ENCODE measurements around the gene HSBP1L1. TPM values are rescaled to one million over a fixed set of nuclear protein-coding genes. Genes with fewer than 3 reads are reported as not detected.
"Not testable (repeated sequence)": the region's sequence is repeated elsewhere in the genome, so short reads cannot be mapped to it uniquely, and the experiment has no call there.

The HSBP1L1 gene
- total RNA-seq, 3 donors from 2014 or later = 24.6 to 42.1 (median 38.3) TPM

- no peak for DNase-seq (ENCODE audit: low spot score in 2 of 2)
- Histone ChIP-seq H3K9me3 (peaks cover 15 to 17% of the 10 kb centered on the region in 2 donors), H3K27ac (no peak overlapping the region), H3K27me3 (no peaks in the 10 kb centered on the region), H3K4me3 (no peak overlapping the region), H3K36me3 (no peaks in the 10 kb centered on the region), H3K4me1 (no peaks in the 10 kb centered on the region)
- intact Hi-C loops (cut with DNase I; ENCODE audit: low total_unique reads) = no loop called here
- TF ChIP-seq POLR2AphosphoS5 (IDR thresholded peaks at IDR 0.05) (no peak), CTCF (IDR thresholded peaks at IDR 0.05) (no peak), POLR2A (IDR thresholded peaks at IDR 0.05) (no peak)
Measured at GRCh38 chr18:80002468-80002867, 38.0 kb downstream of the HSBP1L1 start.

GRCh38 chr18:80004600-80005342, 40.3 kb downstream of the HSBP1L1 start:
- no peaks in the 10 kb centered on the region for H3K4me1 ChIP-seq
- no peaks in the 10 kb centered on the region for H3K27me3 ChIP-seq
- H3K27ac ChIP-seq = no peak overlapping the region
- no peak for DNase-seq (ENCODE audit: low spot score in 2 of 2)
- TF ChIP-seq POLR2A (IDR thresholded peaks at IDR 0.05) (no peak), CTCF (IDR thresholded peaks at IDR 0.05) (no peak), POLR2AphosphoS5 (IDR thresholded peaks at IDR 0.05) (no peak)
- peaks cover 27 to 32% of the 10 kb centered on the region in 2 donors for H3K9me3 ChIP-seq
- no peaks in the 10 kb centered on the region for H3K36me3 ChIP-seq
- H3K4me3 ChIP-seq = no peak overlapping the region
- intact Hi-C loops (cut with DNase I; ENCODE audit: low total_unique reads) = no loop called here

- Histone ChIP-seq H3K27me3 (no peaks in the 10 kb centered on the region), H3K4me1 (no peaks in the 10 kb centered on the region), H3K9me3 (peaks cover 23 to 31% of the 10 kb centered on the region in 2 donors), H3K4me3 (no peak overlapping the region), H3K27ac (no peak overlapping the region), H3K36me3 (no peaks in the 10 kb centered on the region)
- no peak for DNase-seq (ENCODE audit: low spot score in 2 of 2)
- intact Hi-C loops (cut with DNase I; ENCODE audit: low total_unique reads) = no loop called here
- TF ChIP-seq POLR2AphosphoS5 (IDR thresholded peaks at IDR 0.05) (no peak), POLR2A (IDR thresholded peaks at IDR 0.05) (no peak), CTCF (IDR thresholded peaks at IDR 0.05) (no peak)
Measured at GRCh38 chr18:80006724-80007123, 42.3 kb downstream of the HSBP1L1 start.

GRCh38 chr18:80009661-80010550, 45.5 kb downstream of the HSBP1L1 start:
- Histone ChIP-seq H3K4me3 (no peak overlapping the region), H3K27me3 (no peaks in the 10 kb centered on the region), H3K27ac (peak overlapping the region; percentile 59 to 60), H3K4me1 (no peaks in the 10 kb centered on the region), H3K36me3 (no peaks in the 10 kb centered on the region), H3K9me3 (peaks cover 45 to 49% of the 10 kb centered on the region in 2 donors)
- peak; percentile 84 to 87 for DNase-seq (ENCODE audit: low spot score in 2 of 2)
- intact Hi-C loops (cut with DNase I; ENCODE audit: low total_unique reads) = no loop called here
- no peak for TF ChIP-seq CTCF (IDR thresholded peaks at IDR 0.05)
- TF ChIP-seq POLR2AphosphoS5 (IDR thresholded peaks at IDR 0.05) = no peak
- no peak for TF ChIP-seq POLR2A (IDR thresholded peaks at IDR 0.05)

GRCh38 chr18:80010551-80010906, 46.1 kb downstream of the HSBP1L1 start:
- TF ChIP-seq POLR2AphosphoS5 (IDR thresholded peaks at IDR 0.05) = no peak
- TF ChIP-seq CTCF (IDR thresholded peaks at IDR 0.05) = no peak
- TF ChIP-seq POLR2A (IDR thresholded peaks at IDR 0.05) = no peak
- Histone ChIP-seq H3K36me3 (no peaks in the 10 kb centered on the region), H3K27ac (peak overlapping the region; percentile 49 to 59), H3K27me3 (no peaks in the 10 kb centered on the region), H3K4me3 (no peak overlapping the region), H3K9me3 (peaks cover 45 to 49% of the 10 kb centered on the region in 2 donors), H3K4me1 (no peaks in the 10 kb centered on the region)
- DNase-seq (ENCODE audit: low spot score in 2 of 2) = no peak
- intact Hi-C loops (cut with DNase I; ENCODE audit: low total_unique reads) = no loop called here

GRCh38 chr18:80011496-80012137, 47.2 kb downstream of the HSBP1L1 start:
- H3K9me3 ChIP-seq = peaks cover 45 to 49% of the 10 kb centered on the region in 2 donors
- DNase-seq (ENCODE audit: low spot score in 2 of 2); intact Hi-C loops (cut with DNase I; ENCODE audit: low total_unique reads); H3K27me3 ChIP-seq; H3K36me3 ChIP-seq; H3K4me1 ChIP-seq; H3K4me3 ChIP-seq; H3K27ac ChIP-seq: not testable (repeated sequence)

All from breast epithelium (tissue), 4 donors.